ENCODE measurements around the gene PIK3R1. TPM values are rescaled to one million over a fixed set of nuclear protein-coding genes. Genes with fewer than 3 reads are reported as not detected.

Gene PIK3R1
- total and polyA plus RNA-seq, 10 of the 15 experiments (the other 5 are each of a cell fraction or from before 2014, with no cell fraction given): 7.8 to 38.4 (median 15.7) TPM

- H3K9me3 ChIP-seq (replicated peaks; ENCODE audit: control insufficient read depth, insufficient read depth, low read length): peaks cover 2% of the 10 kb centered on the region; the same call in 2 of the 3 replicates
- FAIRE-seq (no peak), DNase-seq (ENCODE audit: low read depth, low spot score) (no peak), ATAC-seq (no peak)
- no peak overlapping the region for H3K4me2 ChIP-seq (ENCODE audit: control insufficient read depth, insufficient read depth)
- no peaks in the 10 kb centered on the region; a peak in 1 of 4 replicates for H3K36me3 ChIP-seq (ENCODE audit: control insufficient read depth in 2 of 2, insufficient read depth in 2 of 2, low read length in 1 of 2)
- no peak for TF ChIP-seq ZNF217 (IDR thresholded peaks at IDR 0.05)
- no peak for TF ChIP-seq ZNF592 (IDR thresholded peaks at IDR 0.05)
- no peak for TF ChIP-seq MTA2 (IDR thresholded peaks at IDR 0.05; ENCODE audit: low read depth)
- TF ChIP-seq ZBED1 (IDR thresholded peaks at IDR 0.05; ENCODE audit: borderline replicate concordance): no peak
- H3K4me3 ChIP-seq: no peak overlapping the region
- 85% methylated on average over 2 of the region's 2 CpGs for WGBS (ENCODE audit: insufficient coverage, insufficient replicate concordance, low lambda C conversion rate, missing lambda C conversion rate)
- intact Hi-C loops (cut with micrococcal nuclease; ENCODE audit: unreplicated experiment) (no loop called here), in situ Hi-C loops (cut with MboI) (no loop called here)
- no peak overlapping the region for H2AFZ ChIP-seq (ENCODE audit: control insufficient read depth, low read depth, low read length)
- no TSS peak for BruUV-seq (replicated peaks)
- ChIA-PET POLR2A (no interaction called here), RAD21 (ENCODE audit: unreplicated experiment) (no interaction called here), CTCF (interaction anchor here (0.7 kb wide), 1 partner anchor 32 kb away, joined by 3 read pairs; no protein-coding TSS in a partner anchor), SMC1A (ENCODE audit: uncharacterized antibody, unreplicated experiment) (interaction anchor here (0.6 to 1.6 kb wide), 3 partner anchors 9 to 18 kb away, joined by 4 to 6 read pairs (median 4); no protein-coding TSS in a partner anchor)
- no peaks in the 10 kb centered on the region for H3K27me3 ChIP-seq (replicated peaks in 1 of 2; ENCODE audit: control insufficient read depth in 2 of 2, insufficient read depth in 2 of 2, low read length in 1 of 2)
- H4K20me1 ChIP-seq (ENCODE audit: control insufficient read depth, insufficient read depth): peaks cover 6% of the 10 kb centered on the region
- no peaks in the 10 kb centered on the region for H3K4me1 ChIP-seq (ENCODE audit: control insufficient read depth, insufficient read depth, low read length)
- H3K27ac ChIP-seq (ENCODE audit: control insufficient read depth, insufficient read depth): no peak overlapping the region
- H3K9ac ChIP-seq (ENCODE audit: control insufficient read depth, insufficient read depth, low read length): no peak overlapping the region
- H3K79me2 ChIP-seq (ENCODE audit: control insufficient read depth, insufficient read depth, low read length): peaks cover 86% of the 10 kb centered on the region
Measured at GRCh38 chr5:68220914-68221313, 5.4 kb downstream of the PIK3R1 start.

Data from GM12878 (cell line).